Transverse colon (tissue), 4 donors: Measurements from ENCODE around the gene DHX57.

Source experiments
- EP300 ChIP-seq: sonication (generic); formaldehyde crosslinking; IDR thresholded peaks from one replicate; pipeline ENCODE4 v1.6.1; 2017; ENCODE audit warnings: antibody characterized with exemption, low read depth
- POLR2AphosphoS5 ChIP-seq, 3 donors: sonication (generic); formaldehyde crosslinking; IDR thresholded peaks; one replicate each; pipeline ENCODE4 v1.6.1; 2016; ENCODE audit warnings: antibody characterized with exemption in 3 of 3
- TF ChIP-seq, protein P1 (sequence below), 5 experiments: fragments of 200-600 bp in 3 of 5; fragments of 450-650 bp in 2 of 5; sonication (generic) in 3 of 5; IDR thresholded peaks; 1 replicate in 2 of 5; 2 replicates in 3 of 5; pipeline ENCODE4 v1.5.1; 2016 to 2017; ENCODE audit warnings: antibody characterized with exemption in 5 of 5, inconsistent platforms in 3 of 5, mild to moderate bottlenecking in 2 of 5, moderate library complexity in 1 of 5

DNA sequence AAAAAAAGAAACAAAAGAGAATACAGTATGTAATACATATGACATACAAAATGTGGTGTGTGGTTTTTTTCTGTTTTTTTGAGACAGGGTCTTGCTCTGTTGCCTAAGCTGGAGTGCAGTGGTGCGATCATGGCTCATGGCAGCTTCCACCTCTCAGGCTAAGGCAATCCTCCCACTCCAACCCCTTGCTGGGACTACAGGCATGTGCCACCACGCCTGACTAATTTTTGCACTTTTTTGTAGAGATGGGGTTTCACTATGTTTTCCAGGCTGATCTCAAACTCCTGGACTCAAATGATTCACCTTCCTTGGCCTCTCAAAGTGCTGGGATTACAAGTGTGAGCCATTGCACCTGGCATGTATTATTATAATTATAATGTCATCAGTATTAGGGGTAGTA is 38.9 kb downstream of the DHX57 start:
- TF ChIP-seq POLR2AphosphoS5 (IDR thresholded peaks at IDR 0.05) (no peak), EP300 (no peak)
- TF ChIP-seq, protein P1, sequence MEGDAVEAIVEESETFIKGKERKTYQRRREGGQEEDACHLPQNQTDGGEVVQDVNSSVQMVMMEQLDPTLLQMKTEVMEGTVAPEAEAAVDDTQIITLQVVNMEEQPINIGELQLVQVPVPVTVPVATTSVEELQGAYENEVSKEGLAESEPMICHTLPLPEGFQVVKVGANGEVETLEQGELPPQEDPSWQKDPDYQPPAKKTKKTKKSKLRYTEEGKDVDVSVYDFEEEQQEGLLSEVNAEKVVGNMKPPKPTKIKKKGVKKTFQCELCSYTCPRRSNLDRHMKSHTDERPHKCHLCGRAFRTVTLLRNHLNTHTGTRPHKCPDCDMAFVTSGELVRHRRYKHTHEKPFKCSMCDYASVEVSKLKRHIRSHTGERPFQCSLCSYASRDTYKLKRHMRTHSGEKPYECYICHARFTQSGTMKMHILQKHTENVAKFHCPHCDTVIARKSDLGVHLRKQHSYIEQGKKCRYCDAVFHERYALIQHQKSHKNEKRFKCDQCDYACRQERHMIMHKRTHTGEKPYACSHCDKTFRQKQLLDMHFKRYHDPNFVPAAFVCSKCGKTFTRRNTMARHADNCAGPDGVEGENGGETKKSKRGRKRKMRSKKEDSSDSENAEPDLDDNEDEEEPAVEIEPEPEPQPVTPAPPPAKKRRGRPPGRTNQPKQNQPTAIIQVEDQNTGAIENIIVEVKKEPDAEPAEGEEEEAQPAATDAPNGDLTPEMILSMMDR (IDR thresholded peaks at IDR 0.05): no peak
